ENCODE data around the gene GPX7. TPM values are rescaled to one million over a fixed set of nuclear protein-coding genes. Genes with fewer than 3 reads are reported as not detected.

Gene GPX7
- total RNA-seq, 1 experiment from 2014 or later: not detected

DNA sequence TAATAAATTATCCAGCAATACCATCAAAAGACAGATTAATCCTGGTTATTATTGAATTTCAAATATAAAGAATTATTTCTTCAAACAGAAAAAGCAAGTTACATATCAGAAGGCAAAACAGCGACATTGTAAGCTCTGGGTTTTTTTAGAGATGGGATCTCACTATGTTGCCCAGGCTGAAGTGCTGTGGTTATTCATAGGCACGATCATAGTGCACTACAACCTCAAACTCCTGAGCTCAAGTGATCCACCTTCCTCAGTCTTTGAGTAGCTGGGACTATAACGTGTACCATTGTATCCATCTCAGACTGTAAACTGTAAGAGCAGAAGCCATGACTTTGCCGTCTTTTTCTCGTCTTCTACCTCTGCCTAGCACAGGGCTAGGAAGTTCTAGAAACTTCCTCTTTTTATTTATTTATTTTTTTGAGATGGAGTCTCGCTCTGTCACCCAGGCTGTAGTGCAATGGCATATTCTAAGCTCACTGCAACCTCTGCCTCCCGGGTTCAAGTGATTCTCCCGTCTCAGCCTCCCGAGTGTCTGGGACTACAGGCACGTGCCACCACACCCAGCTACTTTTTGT, 20.0 kb upstream of the GPX7 start:
- in situ Hi-C loops (cut with HindIII; ENCODE audit: low sequenced_read_pairs): no loop called here
- DNase-seq (ENCODE audit: low spot score): no peak

DNA sequence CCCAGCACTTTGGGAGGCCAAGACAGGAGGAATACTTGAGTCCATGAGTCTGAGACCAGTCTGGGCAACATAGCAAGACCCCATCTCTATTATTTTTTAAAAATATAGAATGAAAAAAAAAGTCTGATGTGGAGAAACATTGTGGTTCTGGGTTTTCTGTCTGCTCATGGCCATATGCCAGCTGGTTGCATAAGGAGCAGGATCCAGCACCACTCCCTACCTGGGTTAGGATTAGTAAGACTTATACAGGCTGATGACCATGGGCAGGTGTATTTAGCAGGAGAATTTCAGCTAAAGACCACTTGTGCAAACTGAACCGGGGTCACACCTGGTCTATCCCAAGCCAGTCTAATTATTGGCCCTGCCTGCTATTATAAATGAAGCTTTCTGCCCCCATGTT, 16.7 kb upstream of the GPX7 start:
- in situ Hi-C loops (cut with HindIII; ENCODE audit: low sequenced_read_pairs): no loop called here
- DNase-seq (ENCODE audit: low spot score): no peak

DNA sequence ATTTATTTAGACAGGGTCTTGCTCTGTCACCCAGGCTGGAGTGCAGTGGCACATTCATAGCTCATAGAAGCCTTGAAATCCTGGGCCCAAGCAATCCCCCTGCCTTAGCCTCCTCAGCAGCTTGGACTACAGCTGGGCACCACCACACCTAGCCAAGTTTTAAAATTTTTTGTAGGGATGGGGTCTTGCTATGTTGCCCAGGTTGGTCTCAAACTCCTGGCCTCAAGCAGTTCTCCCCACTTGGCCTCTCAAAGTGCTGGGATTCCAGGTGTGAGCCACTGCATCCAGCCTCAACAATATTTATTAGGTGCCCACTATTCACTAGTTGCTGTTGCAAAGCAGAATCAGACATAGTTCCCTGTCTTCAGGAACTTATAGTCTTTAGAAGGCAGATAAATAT, 14.1 kb upstream of the GPX7 start:
- DNase-seq (ENCODE audit: low spot score): no peak
- in situ Hi-C loops (cut with HindIII; ENCODE audit: low sequenced_read_pairs): no loop called here

DNA sequence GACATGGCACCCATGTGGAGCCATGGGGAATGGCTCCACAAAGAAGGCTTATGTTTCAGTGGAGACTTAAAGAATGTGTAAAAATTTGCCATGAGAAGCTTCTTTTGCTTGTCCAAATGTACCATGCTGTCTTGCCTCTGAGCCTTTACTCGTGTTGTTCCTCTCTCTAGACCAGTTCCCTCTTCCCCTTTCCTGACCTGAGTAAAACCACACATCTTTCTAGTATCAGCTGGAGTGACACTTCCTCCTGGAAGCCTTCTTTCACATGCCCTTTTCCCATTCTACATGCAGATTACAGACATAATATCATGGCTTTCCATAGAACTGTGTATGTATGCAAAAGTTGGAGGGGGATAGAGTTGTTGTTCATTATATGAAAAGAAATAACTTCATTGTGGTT, 13.6 kb upstream of the GPX7 start:
- in situ Hi-C loops (cut with HindIII; ENCODE audit: low sequenced_read_pairs): no loop called here

DNA sequence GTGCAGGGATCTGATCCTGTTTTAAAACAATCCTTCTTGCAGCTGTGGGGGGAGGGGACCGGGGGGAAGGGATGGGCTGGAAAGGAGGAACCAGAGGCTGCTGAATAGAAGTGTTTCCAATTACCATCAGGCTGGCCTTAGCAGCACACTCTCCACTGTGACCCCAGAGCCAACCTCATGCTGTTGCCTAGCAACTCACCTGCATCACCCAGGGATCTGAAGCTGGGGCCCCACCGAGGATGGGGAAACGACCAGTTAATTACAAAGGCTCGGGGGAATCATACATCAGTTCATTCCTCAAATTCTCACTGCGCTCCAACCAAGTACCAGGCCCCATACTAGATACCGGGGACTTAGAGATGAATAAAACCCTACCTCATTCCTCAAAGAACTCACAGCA, 11.9 kb upstream of the GPX7 start:
- in situ Hi-C loops (cut with HindIII; ENCODE audit: low sequenced_read_pairs): no loop called here
- no peak for DNase-seq (ENCODE audit: low spot score)

More for the DNA sequence above, 13.6 kb upstream of the GPX7 start:
- no peak for DNase-seq (ENCODE audit: low spot score)

DNA sequence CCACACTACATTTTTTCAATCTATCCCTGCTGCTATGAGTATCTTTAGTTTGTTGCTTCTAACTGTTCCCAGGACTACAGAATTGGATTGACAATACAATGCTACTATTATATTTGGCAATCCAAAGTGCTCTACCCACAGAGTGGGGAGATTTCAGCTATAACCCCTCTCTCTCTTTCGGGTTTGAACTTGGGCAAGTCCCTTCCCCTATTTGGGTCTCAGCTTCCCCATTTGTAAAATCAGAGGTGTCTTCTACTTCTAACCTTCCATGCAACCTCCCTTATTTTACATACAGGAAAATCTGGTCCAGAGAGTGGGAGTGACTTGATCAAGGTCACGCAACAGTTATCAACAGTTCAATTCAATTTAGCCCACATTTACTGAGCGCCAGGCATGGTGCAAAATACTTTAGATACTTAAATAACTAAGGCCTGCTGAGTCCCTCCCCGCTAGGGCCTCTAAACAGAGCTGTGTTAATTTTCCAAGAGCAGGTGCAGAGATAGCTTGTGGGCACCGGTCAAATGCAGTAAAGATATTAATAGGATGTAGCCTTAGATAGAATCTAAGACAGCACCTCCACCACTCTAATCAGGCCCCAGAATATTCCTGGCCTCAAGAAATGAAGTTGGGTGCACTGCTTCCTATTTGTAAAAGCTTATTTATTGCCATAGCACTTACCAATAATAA, 9.4 kb upstream of the GPX7 start:
- in situ Hi-C loops (cut with HindIII; ENCODE audit: low sequenced_read_pairs): no loop called here

DNA sequence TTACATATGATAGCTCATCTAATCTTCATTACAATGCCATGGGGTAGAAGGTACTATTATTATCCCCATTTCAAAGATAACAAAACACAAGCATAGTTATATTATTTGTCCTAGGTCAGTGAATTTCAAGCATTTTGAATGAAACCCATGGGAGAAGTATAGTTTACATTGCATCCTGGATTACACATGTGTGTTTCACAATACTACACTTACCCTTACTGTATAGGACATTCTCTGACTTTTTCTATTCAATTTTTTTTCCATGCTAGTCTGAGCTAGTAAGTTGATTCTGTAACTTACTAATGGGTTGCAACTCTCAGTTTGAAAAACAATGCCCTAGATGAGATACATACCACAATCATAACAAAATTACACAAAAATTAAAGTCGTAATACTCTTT, 8.7 kb upstream of the GPX7 start:
- DNase-seq (ENCODE audit: low spot score): no peak
- in situ Hi-C loops (cut with HindIII; ENCODE audit: low sequenced_read_pairs): no loop called here

More for the DNA sequence above, 9.4 kb upstream of the GPX7 start:
- DNase-seq (ENCODE audit: low spot score): no peak

DNA sequence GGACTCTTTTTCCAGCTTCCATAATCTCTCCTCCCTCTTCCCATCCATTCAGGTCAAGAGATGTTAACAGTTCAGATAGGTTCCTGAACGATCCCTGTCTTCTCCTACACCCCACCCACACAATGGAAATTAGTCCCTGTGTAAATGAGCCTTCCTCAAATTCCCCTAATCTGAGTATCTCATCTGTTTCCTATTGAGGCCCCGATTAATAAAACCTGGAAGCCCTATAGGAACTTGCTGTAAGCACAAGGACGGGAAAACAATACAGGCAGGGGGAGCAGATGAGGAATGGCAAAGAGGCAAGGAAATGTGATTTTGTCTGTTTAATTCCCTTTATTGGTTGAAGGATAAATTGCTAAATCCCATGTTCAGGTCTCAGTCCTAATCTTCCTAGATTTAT, 7.1 kb upstream of the GPX7 start:
- DNase-seq (ENCODE audit: low spot score): no peak
- in situ Hi-C loops (cut with HindIII; ENCODE audit: low sequenced_read_pairs): no loop called here

DNA sequence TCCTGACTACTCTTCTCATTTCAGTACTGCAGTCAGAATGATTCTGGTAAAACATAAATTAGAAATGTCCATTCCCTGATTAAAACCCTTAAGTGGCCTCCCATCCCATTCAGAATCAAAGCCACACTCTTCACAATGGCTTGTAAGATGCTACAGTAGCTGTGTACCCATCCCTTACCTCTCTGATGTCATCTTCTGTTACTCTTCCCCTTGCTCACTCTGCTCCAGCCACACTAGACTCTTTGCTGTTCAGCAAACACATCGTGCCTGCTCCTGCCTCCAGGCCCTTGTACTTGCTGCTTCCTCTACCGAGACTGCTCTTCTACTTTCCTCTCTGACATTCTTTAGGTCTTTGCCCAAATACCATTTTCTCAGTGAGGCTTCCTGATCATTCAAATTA, 4.3 kb upstream of the GPX7 start:
- in situ Hi-C loops (cut with HindIII; ENCODE audit: low sequenced_read_pairs): no loop called here
- DNase-seq (ENCODE audit: low spot score): no peak

DNA sequence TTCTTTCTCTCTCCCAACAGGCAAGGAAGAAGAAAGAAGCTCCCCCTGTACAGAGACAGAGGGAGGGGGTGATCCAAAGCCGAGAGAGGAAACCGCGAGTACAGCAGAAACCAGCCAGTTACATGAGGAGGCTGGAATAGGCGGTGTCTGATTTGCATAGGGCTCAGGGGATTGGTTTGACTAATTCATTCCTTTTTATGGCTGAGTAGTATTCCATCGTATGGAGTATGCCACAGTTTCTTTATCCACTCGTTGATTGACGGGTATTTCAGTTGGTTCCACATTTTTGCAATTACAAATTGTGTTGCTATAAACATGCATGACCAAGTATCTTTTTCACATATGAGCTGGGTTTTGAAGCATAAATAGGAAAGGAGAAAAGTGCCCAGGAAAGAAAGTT, 3.4 kb upstream of the GPX7 start:
- in situ Hi-C loops (cut with HindIII; ENCODE audit: low sequenced_read_pairs): no loop called here
- DNase-seq (ENCODE audit: low spot score): no peak

DNA sequence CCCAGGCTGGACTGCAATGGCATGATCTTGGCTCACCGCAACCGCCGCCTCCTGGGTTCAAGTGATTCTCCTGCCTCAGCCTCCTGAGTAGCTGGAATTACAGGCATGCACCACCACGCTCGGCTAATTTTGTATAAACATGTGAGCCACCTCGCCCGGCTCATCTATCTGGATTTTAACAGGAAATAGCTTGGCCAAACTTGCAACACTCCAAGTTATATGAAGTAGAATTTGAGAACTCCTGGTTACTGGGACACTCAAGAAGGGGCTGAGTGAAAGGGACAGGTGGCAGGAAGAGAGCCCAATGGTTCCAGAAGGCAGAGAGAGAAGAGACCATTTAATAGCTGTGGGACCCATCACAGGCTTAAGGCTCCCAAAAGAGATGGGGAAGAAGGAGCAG, 2.9 kb upstream of the GPX7 start:
- in situ Hi-C loops (cut with HindIII; ENCODE audit: low sequenced_read_pairs): no loop called here
- no peak for DNase-seq (ENCODE audit: low spot score)

DNA sequence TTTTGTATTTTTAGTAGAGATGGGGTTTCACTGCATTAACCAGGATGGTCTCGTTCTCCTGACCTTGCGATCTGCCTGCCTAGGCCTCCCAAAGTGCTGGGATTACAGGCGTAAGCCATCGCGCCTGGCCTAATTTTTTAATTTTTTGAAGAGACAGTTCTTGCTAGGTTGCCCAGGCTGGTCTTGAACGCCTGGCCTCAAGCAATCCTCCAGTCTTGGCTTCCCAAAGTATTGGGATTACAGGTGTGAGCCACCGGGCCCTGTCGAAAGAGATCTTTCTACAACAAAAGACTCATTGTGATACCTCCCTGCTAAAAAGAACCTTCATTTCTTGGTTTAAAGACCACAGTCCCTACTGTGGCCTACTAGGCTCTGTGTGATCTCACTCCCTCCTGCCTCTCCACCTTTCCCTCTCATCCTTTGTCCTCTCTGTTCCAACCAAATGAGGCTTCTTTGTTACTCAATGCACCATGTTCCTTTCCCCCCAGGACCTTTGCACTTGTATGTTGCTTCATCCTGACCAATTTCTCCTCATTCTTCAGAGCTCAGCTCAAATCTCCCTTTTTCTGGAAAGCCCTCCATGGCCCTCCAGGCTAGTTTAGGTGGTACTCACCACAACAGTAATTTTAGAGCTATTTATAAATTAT, 1.5 kb upstream of the GPX7 start:
- DNase-seq (ENCODE audit: low spot score): no peak
- in situ Hi-C loops (cut with HindIII; ENCODE audit: low sequenced_read_pairs): no loop called here

DNA sequence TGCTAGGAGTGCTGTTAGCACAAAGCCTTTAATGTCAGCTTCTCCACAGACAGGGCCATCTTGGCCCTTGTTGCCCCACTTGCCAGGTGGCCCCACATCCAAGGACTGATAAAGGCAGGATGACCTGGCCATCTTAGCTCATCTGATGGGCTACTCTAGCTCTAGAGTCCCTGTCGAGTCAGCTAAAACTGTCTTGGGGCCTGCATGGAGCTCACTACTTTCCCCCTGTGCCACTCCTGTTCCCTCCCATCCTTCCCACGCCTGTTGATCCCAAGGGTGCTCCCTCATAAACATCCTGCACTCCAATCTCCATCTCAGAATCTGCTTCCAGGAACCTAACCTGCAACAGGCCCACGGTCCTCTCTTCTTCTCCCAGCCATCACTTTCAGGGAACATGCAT, 652 bp upstream of the GPX7 start:
- DNase-seq (ENCODE audit: low spot score): no peak
- in situ Hi-C loops (cut with HindIII; ENCODE audit: low sequenced_read_pairs): no loop called here

DNA sequence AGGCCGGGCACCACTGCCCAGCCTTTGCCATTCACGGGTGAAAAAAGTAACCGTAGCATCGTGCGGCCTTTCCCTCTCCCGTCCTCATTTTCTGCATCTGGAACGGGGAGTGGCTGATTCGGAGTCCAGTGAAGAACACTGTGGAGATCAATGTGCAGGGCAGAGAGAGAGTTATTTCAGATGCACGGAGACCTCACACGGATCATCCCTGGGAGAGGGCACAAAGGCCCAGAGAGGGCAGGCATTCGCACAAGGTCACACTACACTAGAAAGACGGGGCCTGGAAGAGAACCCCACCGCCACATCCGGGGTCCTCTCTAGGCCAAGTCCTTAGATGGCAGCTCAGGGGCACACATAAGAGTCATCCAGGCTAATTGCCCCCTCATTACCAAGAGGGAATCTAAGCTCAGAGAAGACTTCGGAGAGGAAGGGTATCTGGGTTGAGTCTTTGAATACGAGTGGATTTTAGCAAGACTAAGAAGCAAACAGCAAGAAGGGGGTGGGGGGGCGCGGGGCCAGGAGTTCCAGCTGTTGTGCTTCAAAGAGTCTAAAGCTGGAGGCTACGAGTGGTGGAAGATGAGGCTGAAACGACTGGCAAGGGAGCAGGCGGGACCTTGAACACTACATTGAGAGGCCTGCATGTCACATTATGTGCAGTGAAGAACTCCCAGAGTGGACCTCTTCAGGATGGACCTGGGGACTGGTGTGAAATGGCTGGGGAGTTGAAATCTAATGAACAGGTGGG, 857 bp downstream of the GPX7 start:
- DNase-seq (ENCODE audit: low spot score): peak; percentile 25
- in situ Hi-C loops (cut with HindIII; ENCODE audit: low sequenced_read_pairs): no loop called here

DNA sequence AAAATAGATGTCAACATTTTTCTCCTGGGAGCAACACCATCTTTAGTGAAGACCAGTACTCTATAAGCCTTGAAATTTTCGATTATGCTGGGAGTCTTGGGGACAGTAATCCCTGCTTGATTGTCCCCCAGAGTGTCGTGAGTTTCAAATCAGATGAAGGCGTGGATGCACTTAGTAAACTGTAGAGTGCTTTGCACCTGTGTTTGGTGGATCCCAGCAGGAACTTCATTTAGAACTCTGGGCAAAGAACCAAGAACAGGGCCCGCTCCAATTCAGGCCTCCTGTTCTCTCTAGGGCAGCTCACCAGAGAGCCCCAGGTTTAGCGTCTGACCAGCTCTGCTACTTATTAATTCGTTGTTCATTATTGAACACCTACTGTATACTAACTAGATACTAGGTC, 1.5 kb downstream of the GPX7 start:
- peak; percentile 63 for DNase-seq (ENCODE audit: low spot score)
- in situ Hi-C loops (cut with HindIII; ENCODE audit: low sequenced_read_pairs): no loop called here

DNA sequence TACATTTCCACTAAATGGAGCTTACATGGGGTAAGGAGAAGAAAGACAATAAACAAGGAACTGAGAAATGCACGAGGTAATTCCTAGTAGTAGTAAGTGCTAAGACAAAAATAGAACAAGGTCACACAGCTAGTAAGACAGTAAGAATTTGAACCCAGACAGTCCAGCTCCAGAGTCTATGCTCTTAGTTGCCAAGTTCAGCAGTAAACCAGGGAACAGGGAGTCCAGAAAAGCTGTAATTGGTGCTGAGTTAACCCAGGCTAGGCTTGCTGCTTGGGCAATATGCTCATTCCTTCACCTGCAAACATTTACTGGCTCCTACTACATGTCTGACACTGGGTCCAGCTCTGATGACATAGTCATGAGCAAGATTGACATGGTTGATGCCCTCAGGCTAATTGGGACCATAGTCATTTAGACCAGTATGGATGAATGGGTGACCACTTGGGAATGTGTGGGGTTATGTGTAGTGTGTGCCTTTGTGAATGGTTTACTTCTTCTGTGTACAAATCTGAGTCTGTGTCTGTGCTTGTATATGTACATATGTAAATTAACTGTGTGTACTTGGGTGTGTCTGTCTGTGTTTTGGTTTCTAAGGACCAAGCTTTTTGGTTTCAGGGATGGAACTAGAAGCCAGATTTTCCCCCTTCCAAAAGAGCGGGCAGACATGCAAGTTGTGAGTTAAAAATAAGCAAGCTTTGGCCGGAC, 2.0 kb downstream of the GPX7 start:
- DNase-seq (ENCODE audit: low spot score): peak; percentile 11
- in situ Hi-C loops (cut with HindIII; ENCODE audit: low sequenced_read_pairs): no loop called here

DNA sequence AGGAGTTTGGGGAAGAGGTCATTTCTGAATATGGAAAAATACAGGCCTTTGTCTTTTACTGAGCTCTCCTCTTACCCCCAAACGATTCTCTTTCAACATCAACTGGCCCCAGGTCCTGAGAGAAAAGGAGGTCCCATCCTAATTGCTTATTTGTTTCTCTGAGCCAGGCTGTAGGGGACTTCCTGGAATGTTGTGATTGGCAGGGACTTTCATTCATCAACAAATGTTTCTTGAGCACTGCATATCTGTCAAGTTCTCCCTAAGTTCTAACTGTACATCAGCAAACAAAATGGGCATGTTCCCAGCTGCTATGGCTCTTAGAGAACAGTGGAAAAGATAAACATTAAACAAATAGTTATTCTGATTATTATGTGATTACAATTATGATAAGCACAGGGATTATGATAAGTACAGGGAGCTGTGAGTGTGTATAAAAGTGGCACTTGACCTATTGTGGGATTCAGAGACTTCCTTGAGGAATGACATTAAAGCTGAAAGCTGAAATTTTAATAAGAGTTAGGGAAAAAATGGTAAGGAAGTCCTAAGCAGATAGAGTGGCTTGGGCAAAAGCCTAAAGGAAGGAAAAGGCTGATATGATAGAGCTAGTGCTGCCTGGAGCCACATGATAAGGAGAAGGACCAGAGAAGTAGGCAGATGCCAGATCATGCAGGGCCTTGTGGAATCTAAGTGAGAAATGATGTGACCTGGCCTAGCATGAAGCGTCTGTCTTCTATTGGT, 11.6 kb downstream of the GPX7 start:
- in situ Hi-C loops (cut with HindIII; ENCODE audit: low sequenced_read_pairs): no loop called here
- no peak for DNase-seq (ENCODE audit: low spot score)

DNA sequence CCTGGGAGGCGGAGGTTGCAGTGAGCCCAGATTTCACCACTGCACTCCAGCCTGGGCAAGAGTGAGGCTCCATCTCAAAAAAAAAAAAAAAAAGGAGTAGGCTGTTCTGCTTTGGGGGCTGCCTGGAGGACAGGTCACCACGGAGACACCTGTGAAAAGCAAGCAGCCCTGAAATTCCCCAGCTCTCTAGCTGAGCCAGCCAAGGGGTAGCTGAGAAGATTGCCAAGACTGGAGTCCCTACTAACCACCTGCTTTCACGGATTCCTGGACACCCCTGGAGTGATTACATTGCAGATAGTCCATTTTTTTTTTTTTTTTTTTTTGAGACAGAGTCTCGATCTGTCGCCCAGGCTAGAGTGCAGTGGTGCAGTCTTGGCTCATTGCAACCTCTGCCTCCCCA, 12.5 kb downstream of the GPX7 start:
- in situ Hi-C loops (cut with HindIII; ENCODE audit: low sequenced_read_pairs): loop anchor here (5.0 kb wide), 1 partner anchor 43 kb away; no protein-coding TSS in a partner anchor
- DNase-seq (ENCODE audit: low spot score): no peak

DNA sequence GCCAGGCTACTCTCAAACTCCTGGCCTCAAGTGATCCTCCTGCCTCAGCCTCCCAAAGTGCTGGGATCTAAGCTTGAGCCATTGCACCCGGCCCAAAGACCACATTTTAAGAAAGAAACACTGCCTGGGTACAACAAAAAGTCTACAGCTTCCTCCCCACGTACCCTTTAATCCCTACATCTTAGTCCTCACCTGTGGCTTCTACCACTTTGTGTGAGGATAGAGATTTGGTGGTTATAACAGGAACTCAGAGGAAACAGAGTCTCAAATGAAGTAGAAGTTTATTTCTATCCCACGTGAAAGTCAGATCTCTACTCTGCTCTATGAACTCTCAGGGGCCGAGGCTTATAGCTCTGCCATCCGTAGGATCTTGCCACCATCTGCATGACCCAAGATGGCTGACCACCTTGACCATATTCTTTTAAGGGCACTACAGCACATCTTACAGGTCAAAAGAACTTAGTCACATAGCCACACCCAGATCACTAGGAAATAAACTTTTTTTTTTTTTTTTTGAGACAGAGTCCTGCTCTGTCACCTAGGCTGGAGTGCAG, 13.4 kb downstream of the GPX7 start:
- in situ Hi-C loops (cut with HindIII; ENCODE audit: low sequenced_read_pairs): loop anchor here (5.0 kb wide), 1 partner anchor 42 kb away; no protein-coding TSS in a partner anchor
- DNase-seq (ENCODE audit: low spot score): no peak
